NCI-H1436 (cell line): ENCODE data around the gene INPP5A.
"Not testable (repeated sequence)": the region's sequence is repeated elsewhere in the genome, so short reads cannot be mapped to it uniquely, and the experiment has no call there.

ENCODE experiments used
- DNase-seq: peaks from one replicate; lab custom pipeline; 2025; lab: John Stamatoyannopoulos, UW

The INPP5A gene

GRCh38 chr10:132725202-132725601 is 187.6 kb downstream of the INPP5A start:
- no peak for DNase-seq

DNA sequence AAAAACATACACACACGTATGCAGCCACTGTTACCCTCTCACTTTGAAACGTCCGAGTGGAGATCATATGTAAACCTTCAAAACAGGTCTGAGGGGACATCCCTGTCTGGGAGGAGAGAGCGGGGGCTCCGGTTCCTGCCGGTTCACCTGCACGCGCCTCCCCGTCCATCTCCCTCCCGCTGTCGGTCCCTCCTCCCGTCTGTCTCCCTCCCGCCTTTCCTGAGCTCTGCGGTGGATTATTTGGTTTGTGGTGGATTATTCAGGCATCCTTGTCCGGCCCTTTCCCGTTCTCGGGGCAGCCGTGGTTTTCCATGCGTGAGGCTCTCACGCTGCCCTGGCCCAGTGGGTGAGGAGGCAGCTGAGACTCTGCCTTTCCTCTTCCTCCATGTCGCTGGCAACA is 188.6 kb downstream of the INPP5A start:
- DNase-seq, result no peak

DNA sequence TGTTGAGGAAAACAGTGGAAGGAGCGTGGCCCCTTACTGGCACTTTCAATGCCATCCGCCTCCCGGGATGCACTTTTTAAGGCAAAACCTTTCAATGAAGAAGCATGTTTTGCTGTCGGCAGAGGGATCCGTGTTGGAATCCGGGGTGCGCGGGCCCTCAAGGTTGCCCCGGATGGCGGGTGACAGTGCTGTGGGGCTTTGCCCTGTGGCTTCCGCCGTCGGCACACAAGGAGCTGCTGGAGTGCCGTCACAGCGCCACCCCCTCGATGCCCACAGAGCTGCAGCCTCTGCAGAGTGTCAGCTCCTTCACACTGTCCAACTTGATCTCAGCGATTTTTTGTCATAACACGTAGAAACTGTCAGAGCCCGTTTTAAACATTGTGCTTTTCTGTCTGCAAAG is 189.4 kb downstream of the INPP5A start:
- DNase-seq, result no peak

GRCh38 chr10:132727411-132727810 is 189.8 kb downstream of the INPP5A start:
- DNase-seq, result no peak

- DNase-seq, result no peak
Observed at GRCh38 chr10:132728321-132728720, 190.7 kb downstream of the INPP5A start.

GRCh38 chr10:132728741-132729140 is 191.2 kb downstream of the INPP5A start:
- DNase-seq, result no peak

GRCh38 chr10:132729810-132730572 is 192.4 kb downstream of the INPP5A start:
- no peak for DNase-seq

DNA sequence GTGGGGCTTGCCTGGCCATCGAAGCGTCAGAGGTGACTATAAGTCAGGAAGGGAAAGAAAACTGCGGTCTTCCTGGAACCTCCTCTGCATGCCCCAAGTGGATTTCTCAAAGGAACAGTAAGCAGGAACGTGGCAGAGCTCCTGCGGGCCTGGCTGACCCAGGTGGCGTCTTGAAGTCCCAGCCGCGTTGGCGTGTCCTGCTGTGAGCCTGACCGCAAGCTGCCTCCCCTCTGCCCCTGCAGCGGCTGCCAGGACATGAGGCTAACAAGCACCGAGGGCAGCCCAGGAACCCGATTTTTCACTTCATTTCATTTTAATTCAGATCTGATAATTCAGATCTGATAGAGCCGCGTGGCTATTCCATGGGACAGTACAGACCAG is 193.0 kb downstream of the INPP5A start:
- no peak for DNase-seq

GRCh38 chr10:132732518-132732917 is 194.9 kb downstream of the INPP5A start:
- DNase-seq, result no peak

GRCh38 chr10:132733926-132734325 is 196.3 kb downstream of the INPP5A start:
- no peak for DNase-seq

- no peak for DNase-seq
Observed at GRCh38 chr10:132735341-132735775, 197.8 kb downstream of the INPP5A start.

GRCh38 chr10:132735923-132736391 is 198.4 kb downstream of the INPP5A start:
- DNase-seq, result no peak

DNA sequence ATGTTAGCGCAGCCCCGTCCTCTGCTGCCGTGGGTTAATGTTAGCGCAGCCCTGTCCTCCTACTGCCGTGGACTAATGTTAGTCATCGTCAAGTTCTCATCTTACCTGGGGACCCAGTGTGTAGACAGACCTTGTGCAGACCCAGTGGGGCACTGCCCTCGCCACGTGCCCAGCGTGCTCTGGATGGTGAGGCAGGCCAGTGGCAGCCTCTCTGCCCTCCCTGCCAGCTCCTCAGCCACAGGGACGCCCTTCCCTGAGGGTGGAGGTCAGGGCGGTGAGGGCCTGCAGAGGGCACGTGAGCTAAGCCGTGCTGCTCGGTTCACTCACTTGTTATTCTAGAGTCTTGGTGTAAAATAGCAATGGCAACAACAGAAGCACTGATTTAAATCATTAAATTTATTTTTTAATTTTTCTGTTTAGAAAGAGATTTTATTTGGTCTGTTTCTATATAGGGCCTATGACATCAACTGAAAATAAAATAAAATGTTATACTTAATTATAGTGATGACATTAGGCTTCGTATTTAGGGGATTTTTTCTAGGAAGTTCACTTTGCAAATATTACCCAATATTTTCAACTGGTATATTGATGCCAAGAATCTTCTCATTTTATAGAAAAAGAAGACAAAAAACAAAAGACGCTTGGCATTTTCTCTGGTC is 199.9 kb downstream of the INPP5A start:
- no peak for DNase-seq

DNA sequence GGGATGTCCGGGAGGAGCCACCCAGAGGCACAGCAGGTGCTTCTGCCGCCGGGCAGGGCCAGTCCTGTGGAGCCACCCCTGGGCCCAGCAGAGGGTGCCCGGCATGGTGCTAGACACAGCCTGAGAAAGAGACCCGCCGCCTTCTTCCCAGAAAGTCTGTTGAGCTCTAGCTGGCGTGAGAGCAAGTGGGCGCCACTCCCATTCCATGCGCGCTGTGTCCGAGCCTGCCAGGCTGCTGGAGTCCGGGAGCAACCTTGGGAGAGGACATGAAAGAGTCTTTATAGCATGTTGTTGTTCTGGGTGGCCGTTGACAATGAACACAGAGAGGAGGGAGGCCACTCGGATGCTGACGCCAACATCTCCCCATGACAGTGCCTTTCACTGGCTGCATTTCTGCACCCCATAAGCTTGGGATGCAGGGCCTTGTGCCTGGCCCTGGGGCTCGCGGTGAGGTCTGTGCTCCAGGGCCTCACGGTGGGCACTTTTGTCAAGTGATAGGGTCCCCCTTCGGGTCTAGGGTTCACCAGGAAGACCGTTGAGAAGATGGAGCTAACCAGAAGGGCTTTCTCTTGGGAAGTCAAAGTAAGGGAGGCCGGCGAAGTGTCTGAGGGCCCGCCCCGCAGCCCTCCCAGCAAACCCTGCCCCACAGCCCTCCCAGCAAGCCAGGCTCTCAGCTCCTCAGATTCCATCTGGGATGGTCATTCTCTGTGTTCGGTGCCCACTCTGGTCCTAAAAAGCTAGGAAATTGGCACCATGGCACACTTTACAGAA is 201.1 kb downstream of the INPP5A start:
- DNase-seq, result no peak

GRCh38 chr10:132739225-132739613 is 201.6 kb downstream of the INPP5A start:
- DNase-seq, result no peak

GRCh38 chr10:132740588-132740987 is 203.0 kb downstream of the INPP5A start:
- no peak for DNase-seq

- DNase-seq, result no peak
Observed at GRCh38 chr10:132742167-132742836, 204.7 kb downstream of the INPP5A start.

DNA sequence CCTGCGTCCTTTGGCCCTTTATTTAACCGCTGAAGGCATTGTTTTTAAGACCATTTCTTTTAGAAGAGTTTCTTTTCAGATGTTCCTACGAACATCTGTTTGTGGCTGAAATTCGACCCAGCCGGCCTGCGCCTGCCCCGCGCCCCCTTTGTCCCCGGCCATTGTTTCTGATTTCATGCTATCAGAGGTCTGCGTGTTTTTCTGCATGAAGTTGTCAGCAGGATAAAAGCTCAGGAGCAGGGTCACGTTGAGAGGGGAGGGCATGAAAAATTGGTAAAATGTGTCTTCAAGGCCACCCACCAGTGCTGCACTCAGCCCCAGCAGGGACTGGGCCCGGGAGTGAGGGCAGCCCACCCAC is 205.2 kb downstream of the INPP5A start:
- no peak for DNase-seq

- DNase-seq, result not testable (repeated sequence)
Observed at GRCh38 chr10:132743196-132743924, 205.8 kb downstream of the INPP5A start.

DNA sequence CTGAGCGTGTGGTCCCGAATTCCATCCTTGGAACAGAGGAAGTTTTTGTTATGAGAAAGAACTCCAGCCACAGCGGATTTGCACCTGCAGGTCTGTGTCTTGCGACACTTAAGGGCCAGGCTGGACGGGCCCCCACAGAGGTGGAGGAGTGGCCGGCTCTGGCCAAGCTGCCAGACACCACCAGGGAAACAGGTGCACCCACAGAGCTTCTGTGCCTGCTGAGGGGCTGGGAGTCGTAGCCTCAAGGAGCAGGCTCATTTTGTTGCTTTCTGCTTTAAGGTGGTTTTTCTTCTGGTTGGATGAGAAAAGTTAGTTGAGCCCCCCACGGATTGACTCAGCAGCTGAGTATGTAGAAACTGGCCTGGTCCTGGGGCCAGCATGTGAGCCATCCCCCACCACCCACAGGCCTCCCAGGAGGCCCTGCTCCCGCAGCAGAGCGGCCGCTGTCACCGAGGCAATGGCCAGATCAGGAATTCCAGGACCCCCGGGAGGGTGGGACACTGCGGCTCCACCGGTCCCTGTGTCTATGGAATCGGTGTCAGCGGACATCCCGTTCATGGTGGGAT is 206.4 kb downstream of the INPP5A start:
- no peak for DNase-seq

DNA sequence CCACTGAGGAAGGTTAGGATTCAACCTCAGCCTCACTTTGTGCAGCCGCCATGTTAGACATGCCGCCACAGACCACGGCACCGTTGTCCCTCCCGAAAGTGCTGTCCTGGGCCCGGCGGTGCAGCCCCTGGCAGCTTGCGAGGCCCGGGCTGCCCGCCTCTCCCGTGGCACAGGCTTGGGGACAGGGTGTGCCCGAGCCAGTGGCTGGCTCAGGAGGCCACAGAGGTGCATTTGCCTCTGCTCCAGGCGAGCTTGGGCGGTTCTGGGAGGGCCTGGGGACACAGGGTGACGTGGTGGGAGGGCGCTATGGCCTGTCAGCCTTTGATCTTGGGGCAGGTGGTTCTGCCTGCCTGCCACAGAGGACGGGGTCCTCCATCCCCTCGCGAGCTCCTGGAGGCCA is 207.3 kb downstream of the INPP5A start:
- DNase-seq, result no peak
